Stimulated activated CD8-positive, alpha-beta memory T cell treated with anti-CD3 and anti-CD28 coated beads, Interleukin-15, amount 100 ng/mL, for 1 hour (primary cell): Measurements from ENCODE around the gene PRKG1.
"Not testable (repeated sequence)": the region's sequence is repeated elsewhere in the genome, so short reads cannot be mapped to it uniquely, and the experiment has no call there.

Experiments
- DNase-seq: peaks from one replicate; pipeline ENCODE4 v3.0.0-alpha.2; 2020; ENCODE audit warnings: low read depth

The PRKG1 gene

DNA sequence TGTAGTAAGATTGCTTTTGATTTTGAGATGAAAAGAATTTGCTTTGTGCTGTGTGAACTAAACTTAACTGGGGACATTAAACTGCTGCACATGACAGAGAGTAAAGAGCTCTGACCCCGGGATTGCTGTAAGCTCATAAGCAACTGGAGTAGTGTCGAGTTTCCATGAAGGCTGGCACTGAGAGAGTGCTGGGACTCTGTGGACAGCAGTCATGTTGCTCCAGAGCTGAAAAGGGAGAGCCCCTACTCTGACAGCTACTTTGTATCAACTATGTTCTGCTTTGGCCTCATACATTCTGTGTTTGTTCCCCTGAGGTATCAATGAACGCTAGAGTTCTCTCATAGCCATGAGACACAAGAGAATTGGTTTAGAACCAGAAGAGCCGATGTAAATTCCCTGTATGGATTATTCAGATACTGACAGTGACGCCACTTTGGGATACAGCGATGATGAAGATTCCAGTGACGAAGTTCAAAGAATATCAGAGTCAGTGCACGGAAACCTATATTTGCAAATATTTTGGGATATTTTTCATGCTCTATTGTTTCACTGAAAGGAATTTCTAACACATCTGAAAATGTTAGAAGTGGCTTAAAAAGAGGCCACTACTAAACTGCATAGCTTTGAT is 1053.9 kb downstream of the PRKG1 start:
- no peak for DNase-seq

DNA sequence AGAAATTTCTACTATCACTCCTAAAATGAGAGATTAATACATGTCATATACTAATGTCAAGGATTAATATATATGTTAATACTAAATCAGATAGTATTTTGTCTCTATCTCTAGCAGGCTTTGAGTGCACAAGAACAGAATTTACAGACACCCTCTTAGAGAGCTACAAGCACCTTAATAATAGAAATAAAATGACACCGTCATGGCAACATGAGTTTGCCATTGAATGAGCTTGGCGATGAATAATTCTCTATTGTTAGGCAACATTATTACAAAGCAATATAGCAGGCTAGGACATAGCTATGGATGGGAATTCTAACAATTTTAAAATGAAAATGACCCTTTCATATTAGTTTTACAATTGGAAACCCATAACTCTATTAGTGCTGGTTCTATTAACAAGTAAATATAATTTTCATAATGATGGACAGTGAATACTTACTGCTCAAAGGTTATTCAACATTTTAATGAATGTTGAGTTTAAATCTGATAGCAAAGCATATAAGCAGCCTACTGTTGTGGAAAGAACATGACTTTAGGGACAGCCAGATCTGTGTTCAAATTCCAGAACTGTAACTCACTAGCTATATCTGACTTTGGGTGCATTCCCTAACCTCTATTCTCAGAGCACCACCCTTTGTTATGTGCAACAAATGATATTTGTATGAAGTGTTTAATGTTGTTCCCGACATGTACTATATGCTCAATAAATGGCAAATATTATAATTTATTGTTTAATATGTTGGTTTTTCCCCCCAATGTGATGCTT is 1055.3 kb downstream of the PRKG1 start:
- no peak for DNase-seq

DNA sequence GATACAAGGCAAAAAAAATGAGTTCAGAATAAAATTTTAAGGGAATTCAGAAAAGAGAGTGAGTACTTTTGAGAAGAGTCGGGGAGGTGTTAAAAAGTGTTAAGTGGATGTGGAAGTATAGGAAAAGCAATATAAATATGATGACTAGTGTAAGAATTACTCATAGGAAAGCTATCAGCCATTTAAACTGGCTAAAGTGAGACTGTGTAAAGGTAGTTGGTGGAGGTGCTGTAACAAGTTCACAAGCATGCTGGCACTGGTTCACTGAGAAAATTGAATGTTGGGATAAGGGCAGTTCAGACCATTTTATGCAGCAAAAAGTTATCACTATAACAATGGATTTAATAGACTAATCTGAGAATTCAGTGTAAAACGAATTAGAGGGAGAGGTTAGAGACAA is 1060.8 kb downstream of the PRKG1 start:
- DNase-seq, result no peak

DNA sequence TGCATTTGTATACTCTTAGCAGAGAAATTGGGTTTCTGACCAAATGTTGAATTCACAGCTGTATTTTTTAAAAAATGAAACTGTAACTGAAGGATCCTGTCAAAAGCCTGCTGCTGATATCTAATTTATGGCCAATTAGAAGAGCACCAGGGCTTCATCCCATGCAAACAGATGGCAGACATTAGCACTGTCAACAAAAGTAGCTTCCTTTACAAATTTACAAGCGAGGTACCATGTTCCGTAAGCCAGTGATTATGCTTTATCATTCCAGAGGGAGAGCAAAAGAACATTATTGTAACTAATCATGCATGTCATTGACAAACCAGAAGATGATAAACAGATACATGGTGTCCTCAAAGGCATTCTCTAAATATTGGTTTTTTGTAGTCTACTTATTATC is 1062.6 kb downstream of the PRKG1 start:
- no peak for DNase-seq

DNA sequence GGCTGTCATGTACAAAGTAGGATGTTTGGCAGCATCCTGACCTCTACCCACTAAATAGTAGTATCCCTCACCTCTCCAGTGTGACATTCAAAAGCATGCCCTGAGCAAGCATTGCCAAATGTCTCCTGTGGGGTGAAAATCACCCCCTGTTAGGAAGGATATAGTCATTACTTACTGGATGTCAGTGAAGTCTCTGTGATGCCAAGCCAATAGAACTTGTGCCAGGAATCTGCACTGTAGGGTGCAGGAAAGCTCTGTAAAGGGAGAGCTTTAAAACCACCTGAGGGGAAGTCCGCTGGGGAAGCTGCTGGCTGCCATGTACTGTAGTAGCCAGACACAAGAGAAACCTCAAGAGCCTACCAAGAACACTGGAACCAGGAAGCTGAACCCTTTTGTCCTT is 1069.1 kb downstream of the PRKG1 start:
- no peak for DNase-seq

DNA sequence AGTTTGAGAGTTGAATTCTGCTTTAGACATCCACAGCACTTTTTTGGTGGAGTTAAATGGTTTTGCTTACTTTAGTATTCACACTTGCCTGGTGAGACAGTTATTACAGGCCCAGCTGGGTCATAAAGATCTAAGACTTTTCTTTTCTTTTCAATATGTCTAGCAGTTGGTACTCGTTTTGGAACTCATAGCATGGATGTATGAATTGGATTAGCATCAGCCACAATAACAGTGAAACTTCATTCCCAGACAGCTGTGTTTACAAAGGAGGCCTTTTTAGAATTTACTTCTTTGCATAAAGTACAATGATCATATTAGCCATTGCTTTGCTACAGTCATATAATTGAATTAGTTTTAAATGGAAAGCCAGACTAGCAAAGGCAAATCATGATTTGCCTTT is 1071.3 kb downstream of the PRKG1 start:
- no peak for DNase-seq

DNA sequence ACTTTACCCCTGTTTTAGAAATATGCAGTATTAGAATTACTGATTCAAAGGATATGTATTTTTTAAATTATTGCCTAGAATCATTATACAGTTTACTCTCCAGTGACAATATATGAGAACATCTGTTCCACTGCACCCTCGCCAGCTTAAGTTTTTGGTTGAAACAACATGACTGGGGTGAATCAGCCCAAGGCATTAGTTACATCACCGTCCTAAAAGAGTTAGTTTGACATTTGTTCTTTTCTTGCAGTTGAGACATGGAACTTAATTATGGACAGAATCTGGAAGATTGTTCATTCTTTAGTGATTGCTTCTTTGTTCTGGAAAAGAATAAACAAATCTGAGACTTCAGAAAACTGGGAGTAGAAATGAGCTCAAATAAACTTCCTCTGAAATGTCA is 1072.5 kb downstream of the PRKG1 start:
- no peak for DNase-seq

DNA sequence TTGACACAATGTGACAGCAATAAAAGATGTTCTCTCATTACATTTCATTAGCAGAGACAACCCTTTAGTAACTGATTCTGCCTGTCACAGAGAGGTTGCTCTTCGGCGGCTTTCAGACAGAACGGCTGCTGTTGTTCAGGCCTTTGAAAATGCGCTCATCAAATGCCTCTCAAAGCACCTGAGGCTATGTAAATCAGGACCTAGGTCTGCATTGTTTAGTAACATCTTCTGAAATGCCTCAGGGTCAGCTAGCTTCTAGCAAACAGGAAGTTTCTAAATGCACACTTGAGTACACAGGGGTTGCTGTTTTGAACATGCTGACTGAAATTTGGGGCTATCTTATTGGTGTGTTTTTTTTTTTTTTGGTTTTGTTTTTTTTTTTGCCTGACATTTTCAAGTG is 1096.5 kb downstream of the PRKG1 start:
- DNase-seq, result no peak

DNA sequence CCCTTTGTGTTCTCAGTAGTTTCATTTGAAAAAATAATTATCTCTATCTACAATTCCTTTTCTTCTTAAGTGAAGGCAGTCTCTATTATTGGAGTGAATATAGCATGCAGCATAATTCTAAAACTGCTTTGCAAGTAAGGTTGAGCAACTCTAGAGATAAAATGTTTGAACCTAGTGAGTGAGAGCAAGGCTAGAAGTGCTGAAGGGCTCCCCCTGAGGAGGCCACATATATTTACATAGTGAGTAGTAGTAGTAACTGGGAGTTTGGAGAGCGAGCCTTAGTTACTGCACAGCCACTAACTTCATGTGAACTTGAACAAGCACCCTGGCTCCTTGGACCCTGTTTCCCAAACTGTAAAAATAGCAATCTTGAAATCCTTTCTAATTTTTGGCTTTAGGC is 1098.3 kb downstream of the PRKG1 start:
- no peak for DNase-seq

DNA sequence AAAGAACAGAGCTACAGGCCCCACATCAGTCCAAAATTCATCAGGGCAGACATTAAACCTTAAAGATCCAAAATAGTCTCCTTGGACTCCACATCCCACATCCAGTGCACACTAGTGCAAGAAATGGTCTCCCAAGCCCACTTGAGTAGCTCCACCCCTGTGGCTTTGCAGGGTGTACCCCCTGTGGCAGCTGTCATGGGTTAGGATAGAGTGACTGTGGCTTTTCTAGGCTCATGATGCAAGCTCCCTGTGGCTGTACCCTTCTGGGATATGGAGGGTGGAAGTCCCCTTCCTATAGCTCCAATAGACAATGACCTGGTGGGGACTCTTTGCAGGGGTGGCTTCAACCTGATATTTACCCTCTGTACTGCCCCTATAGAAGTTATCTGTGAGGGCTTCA is 1111.0 kb downstream of the PRKG1 start:
- DNase-seq, result no peak

DNA sequence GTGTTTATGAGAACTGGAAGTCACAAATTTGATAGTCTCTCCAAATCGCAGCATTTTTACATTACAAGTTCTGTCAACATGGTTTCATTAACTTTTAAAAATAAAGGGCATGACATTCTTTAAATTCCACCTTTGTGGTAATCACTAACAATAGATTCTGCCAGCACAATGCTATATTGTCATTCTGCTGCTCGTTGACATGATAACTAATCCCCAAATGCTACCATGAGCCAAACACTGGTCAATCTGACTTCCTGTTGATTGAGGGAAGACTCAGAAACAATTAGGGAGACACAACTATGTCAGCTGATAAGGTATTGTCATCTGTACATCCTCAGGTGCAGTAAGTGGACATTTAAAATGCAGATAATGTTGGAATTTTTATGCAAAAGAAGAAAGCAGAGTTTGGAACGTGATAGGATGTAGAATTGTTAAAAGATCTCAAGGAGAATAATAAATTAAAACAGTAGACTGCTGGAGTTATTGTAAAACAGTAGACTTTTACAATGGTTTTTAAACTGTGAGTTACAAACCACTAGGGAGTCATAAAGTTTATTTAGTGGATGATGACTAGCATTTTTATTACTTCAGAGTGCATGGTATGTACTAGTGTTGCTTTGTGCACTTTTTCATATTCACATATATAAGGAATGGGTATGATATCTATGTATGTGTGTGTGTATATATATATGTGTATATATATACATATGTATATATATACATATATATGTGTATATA is 1113.4 kb downstream of the PRKG1 start:
- no peak for DNase-seq

DNA sequence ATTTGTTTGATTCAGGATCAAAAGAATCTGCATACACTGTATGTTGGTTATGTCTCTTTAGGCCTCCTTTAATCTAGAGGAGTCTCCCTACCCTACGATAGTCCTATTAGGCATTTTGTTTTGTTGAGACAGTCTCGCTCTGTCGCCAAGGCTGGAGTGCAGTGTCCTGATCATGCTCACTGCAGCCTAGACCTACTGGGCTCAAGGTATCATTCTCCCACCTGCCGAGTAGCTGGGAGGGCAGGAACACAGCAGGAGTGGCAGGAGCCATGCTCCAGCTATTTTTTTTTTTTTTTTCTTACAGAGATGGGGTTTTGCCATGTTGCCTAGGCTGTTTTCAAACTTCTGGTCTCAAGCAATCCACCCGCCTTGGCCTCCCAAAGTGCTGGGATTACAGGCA is 1116.8 kb downstream of the PRKG1 start:
- DNase-seq, result no peak

DNA sequence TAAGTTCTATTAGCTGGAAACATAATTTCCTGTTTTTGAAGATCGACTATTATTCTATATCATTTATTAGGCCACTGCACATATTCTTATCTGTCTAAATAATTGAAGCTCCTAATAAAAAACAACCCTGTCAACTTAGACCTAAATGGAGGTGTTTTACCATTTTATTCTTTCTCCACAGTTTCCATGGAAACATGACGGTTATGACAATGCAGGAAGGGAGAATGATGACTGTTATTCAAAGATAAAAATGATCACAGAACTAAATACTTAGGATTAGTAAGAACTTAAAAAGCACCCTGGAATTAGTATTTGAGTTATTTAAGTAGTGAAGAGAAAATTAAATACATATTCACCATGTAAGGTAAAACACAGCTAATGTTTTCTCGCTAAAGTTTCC is 1119.9 kb downstream of the PRKG1 start:
- DNase-seq, result no peak

DNA sequence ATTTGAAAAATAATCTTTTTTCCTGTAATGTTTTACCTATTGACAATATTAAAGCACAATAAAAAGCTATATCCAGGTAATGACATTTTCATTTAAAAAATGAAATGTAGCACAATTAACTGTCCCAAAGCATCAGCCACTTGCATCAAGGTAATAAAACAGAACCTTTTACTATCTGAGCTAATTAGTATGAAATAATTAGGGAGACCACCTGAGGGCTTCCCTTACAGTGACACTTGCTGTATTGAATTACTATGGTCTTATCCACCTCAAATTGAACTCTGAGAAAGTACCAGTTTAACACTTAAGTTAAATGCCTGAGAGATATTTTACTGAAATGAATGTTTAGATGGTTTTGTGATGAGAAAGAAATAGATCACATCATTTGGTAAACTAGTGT is 1120.4 kb downstream of the PRKG1 start:
- DNase-seq, result no peak

DNA sequence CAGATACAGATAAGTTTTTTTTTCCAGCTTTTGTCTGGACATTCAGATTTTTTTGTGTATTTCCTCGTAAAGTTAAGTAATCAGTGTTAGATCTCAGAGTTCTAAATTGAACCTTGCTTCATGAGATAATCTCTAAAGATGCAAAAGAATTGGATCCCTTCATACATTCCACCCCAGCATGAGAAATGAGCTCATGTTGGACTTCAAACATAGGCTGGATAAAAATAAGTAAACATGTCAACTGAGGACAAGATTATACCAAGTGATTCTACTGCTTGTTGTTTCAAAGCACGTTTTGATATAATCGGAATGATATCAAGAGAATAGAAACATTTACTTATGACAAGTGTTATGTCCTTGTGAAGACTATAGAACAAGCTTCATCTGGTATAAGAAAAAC is 1122.8 kb downstream of the PRKG1 start:
- no peak for DNase-seq

DNA sequence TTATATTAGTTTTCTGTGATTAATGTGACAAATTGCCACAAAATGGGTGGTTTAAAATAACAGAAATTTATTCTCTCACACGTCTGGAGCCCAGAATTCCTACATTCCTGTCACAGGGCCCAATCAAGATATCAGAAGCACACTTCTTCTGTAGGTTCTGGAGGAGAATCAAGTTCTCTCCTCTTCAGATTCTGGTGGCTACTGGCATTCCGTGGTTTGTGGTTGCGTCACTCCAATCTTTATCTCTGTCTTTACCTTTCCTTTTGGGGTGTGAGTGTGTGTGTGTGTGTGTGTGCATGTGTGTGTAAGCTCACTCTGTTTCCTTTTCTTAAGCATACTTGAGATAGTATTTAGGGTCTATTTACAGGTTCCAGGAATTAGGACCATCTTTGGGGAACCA is 1124.3 kb downstream of the PRKG1 start:
- no peak for DNase-seq

DNA sequence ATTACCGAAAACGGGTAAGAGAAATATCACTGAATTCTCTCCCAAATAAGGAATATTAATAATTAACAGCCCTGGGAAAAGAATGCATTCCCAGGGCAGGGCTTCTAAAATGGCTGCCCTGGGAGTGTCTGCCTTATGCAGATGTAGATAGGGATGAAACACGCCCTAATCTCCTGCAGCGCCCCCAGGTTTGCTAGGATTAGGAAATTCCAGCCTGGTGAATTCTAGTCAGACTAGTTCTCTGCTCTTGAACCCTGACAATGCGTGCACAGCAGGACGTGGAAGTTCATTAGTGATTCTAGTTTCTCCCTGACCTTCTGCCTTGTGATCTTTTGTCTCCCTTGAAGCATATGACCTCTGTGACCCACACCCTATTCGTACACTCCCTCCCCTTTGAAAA is 1130.6 kb downstream of the PRKG1 start:
- DNase-seq, result not testable (repeated sequence)

DNA sequence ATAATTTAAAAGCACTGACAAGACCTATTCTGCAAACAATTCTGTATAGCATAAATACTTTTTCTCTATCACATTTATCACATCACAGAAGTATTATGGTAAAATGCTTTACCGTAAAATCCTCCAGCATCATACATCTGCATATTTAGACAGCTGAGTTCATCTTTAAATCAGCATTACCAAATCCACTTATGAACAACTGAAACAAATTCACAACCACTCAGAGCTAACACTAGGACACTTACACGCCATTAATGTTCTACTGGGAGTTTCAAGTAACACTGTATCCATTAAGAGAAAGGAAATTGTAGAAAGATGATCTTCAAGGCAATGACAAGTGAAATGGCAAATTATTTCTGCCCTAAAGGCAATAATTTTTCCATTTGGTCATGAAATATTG is 1134.1 kb downstream of the PRKG1 start:
- no peak for DNase-seq

DNA sequence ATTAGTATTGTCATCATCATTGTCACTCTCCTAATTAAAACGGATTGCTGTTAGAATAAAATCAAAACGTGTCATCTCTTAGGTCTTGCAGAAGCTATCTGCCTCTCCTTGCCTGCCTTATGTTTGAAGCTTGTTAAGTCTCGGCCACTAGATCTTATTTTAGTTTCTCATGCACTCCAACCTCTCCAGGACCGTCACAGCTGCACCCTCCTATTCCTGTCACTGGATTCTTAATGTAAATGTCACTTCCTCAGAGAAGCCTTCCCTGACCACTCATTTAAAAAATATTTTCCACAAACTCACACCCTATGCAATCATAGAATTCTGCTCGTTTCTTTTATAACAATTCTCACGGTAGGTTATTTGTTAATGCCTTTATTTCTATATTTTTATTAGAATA is 1135.9 kb downstream of the PRKG1 start:
- no peak for DNase-seq

DNA sequence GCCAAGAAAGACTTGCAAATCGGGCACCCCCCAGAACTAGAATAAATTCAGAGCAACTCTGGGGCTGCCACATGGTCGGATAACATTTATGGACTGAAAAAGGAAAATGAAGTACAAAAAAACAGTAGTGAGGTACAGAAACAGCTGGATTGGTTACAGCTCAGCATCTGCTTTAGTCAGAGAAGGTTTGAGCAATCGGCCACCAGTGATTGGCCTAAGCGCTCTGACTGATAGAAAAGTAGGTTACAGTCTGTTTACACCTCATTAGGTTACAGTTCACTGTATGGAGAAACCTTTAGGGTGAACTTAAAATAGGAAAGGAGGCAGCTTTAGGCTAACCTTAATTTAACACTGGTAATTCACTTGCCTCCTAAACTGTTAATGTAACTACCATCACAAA is 1137.8 kb downstream of the PRKG1 start:
- DNase-seq, result no peak

DNA sequence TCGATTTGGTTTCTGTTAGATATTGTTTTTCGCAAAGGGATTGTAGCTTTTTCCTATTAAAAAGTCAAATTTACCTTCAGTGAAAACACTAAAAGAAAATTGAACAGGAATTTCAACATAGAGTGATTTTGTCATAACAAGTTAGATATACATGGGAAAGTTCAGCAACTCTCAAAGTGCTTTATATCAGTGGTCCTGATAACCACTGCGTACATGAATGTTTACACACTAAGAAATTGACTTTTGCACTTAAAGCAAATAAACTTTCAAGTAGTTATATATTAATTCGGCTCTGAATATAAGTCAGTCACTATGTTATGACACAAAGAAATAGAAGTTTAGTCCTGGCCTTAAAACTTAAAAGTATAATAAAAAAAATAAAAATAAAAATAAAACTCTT is 1138.5 kb downstream of the PRKG1 start:
- no peak for DNase-seq

DNA sequence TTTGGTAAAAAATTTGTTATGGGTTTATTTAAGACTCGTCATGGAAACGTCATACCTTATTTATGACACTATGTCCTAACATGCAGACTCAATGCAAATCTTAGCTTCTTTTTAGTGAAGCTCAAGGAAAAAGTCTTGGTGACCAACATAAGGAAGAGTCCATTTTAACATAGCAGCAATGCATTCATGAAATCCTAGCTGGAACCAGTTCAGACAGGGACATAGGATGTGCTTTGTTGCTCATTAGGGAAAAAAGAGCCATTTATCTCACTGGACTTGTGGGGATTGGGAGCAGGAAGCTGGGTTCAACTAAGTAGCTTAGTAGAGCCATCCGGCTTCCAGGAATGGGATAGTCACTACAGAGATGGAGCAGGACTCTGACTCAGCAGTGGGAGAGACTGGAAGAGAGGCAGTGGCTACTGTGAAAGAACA is 1139.0 kb downstream of the PRKG1 start:
- DNase-seq, result no peak

DNA sequence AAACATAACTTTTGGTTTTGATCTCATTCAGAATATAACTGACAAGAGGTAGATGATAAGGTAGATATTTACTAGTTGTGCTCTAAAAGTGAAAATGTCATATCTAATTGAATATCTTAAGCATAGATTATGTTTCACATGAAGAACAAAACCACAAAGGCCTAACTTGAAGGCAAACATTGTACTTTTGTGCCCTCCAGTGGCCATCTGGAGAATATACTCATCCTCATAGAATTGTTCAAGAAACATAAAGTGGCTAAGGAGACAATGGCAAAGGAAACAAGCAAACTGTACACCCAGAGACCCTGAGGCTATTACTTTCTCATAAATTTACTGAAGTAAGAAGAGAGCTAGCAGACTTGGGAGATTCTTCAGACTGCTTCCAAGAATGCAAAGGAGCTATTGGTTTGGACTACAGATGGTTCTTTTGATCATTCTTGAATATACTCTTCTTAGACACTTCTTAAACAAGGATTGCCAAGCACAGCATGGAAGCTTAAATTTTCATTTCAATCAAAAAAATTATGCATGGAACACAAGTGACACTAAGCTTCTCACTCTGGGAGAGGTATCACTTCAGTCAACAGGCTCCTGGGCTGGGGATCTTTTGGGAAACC is 1141.6 kb downstream of the PRKG1 start:
- no peak for DNase-seq
